ENCODE data around the gene OSBP2.

The OSBP2 gene

GRCh38 chr22:30871391-30872284 is 177.0 kb downstream of the OSBP2 start:
- H3K27me3 ChIP-seq (ENCODE audit: control insufficient read depth, insufficient read depth, low read length, poor library complexity, severe bottlenecking): no peaks in the 10 kb centered on the region
- H3K36me3 ChIP-seq (ENCODE audit: control insufficient read depth, insufficient read depth, low read length): no peaks in the 10 kb centered on the region
- no peaks in the 10 kb centered on the region for H3K9me3 ChIP-seq (ENCODE audit: control insufficient read depth, low read length)
- no peak overlapping the region for H3K4me3 ChIP-seq (ENCODE audit: insufficient read depth, low read depth, low read length)
- no peaks in the 10 kb centered on the region for H3K4me1 ChIP-seq (ENCODE audit: control insufficient read depth, insufficient read depth, low read length)
- WGBS, 2 experiments: 89 to 92% methylated on average over 13 of the region's 13 CpGs
- H3K27ac ChIP-seq (ENCODE audit: insufficient read depth, low read depth, low read length, poor library complexity, severe bottlenecking): no peak overlapping the region

DNA sequence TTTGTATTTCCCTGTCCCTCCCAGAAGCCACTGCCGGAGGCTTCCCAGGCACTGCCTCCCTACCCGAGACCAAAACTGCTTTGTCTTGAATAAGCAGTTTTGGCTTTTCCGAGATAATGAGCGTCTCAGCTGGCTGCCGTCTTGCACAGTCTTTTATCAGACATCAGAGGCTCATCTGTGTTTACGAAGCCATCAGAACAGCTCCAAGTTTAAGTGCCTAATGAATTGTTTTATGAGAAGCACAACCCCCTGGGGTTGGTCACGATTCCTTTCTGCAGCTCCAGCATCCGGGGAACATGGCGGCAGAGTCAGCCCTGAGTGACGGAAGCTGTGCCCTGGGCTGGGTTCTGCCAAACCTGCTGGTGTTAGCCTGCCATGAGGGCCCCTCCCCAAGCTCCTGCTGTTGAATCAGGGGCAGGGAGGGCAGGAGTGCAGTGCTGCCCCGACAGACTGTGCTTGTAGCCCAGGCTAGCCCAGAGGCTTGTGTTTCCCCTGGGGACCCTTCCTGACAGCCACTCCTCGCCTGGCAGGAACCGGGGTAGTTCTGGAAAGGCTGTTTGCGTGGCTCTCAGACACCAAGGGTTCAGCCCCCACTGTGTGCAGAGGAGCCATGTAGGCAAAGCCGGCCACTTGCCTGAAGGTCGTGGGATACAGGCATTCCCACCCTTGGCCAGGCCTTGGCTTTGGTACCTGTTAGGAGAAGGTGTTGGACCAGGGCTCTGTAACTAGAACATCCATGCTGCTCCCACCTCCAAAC is 177.8 kb downstream of the OSBP2 start:
- Histone ChIP-seq H3K27me3 (ENCODE audit: control insufficient read depth, insufficient read depth, low read length, poor library complexity, severe bottlenecking) (no peaks in the 10 kb centered on the region), H3K27ac (ENCODE audit: insufficient read depth, low read depth, low read length, poor library complexity, severe bottlenecking) (no peak overlapping the region), H3K4me3 (ENCODE audit: insufficient read depth, low read depth, low read length) (no peak overlapping the region), H3K36me3 (ENCODE audit: control insufficient read depth, insufficient read depth, low read length) (no peaks in the 10 kb centered on the region), H3K9me3 (ENCODE audit: control insufficient read depth, low read length) (no peaks in the 10 kb centered on the region), H3K4me1 (ENCODE audit: control insufficient read depth, insufficient read depth, low read length) (no peaks in the 10 kb centered on the region)
- WGBS, 2 experiments: 92 to 94% methylated on average over 16 of the region's 16 CpGs

GRCh38 chr22:30873086-30873650 is 178.5 kb downstream of the OSBP2 start:
- Histone ChIP-seq H3K4me3 (ENCODE audit: insufficient read depth, low read depth, low read length) (no peak overlapping the region), H3K27me3 (ENCODE audit: control insufficient read depth, insufficient read depth, low read length, poor library complexity, severe bottlenecking) (no peaks in the 10 kb centered on the region), H3K27ac (ENCODE audit: insufficient read depth, low read depth, low read length, poor library complexity, severe bottlenecking) (no peak overlapping the region), H3K36me3 (ENCODE audit: control insufficient read depth, insufficient read depth, low read length) (no peaks in the 10 kb centered on the region), H3K4me1 (ENCODE audit: control insufficient read depth, insufficient read depth, low read length) (no peaks in the 10 kb centered on the region), H3K9me3 (ENCODE audit: control insufficient read depth, low read length) (no peaks in the 10 kb centered on the region)
- WGBS, 2 experiments: 93 to 95% methylated on average over 9 of the region's 9 CpGs

DNA sequence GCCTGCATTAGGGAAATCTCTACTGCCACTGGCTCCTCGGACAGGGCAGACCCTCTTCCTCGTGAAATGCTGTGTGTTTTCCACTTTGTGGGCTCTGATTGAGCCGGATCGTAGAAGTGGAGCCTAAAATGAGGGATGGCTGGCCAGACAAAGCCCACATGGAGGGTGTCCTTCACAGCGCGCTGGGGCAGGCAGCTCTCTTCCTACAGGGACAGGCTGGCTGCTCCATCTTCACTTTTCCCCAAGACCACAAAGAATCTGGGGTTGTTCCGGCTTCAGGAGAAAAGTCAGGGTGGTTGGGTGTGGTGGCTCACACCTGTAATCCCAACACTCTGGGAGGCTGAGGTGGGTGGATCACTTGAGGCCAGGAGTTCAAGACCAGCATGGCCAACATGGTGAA is 179.0 kb downstream of the OSBP2 start:
- 96 to 97% methylated on average over 7 of the region's 7 CpGs for WGBS, 2 experiments
- no peaks in the 10 kb centered on the region for H3K27me3 ChIP-seq (ENCODE audit: control insufficient read depth, insufficient read depth, low read length, poor library complexity, severe bottlenecking)
- no peak overlapping the region for H3K4me3 ChIP-seq (ENCODE audit: insufficient read depth, low read depth, low read length)
- H3K4me1 ChIP-seq (ENCODE audit: control insufficient read depth, insufficient read depth, low read length): no peaks in the 10 kb centered on the region
- no peak overlapping the region for H3K27ac ChIP-seq (ENCODE audit: insufficient read depth, low read depth, low read length, poor library complexity, severe bottlenecking)
- H3K9me3 ChIP-seq (ENCODE audit: control insufficient read depth, low read length): no peaks in the 10 kb centered on the region
- H3K36me3 ChIP-seq (ENCODE audit: control insufficient read depth, insufficient read depth, low read length): no peaks in the 10 kb centered on the region

DNA sequence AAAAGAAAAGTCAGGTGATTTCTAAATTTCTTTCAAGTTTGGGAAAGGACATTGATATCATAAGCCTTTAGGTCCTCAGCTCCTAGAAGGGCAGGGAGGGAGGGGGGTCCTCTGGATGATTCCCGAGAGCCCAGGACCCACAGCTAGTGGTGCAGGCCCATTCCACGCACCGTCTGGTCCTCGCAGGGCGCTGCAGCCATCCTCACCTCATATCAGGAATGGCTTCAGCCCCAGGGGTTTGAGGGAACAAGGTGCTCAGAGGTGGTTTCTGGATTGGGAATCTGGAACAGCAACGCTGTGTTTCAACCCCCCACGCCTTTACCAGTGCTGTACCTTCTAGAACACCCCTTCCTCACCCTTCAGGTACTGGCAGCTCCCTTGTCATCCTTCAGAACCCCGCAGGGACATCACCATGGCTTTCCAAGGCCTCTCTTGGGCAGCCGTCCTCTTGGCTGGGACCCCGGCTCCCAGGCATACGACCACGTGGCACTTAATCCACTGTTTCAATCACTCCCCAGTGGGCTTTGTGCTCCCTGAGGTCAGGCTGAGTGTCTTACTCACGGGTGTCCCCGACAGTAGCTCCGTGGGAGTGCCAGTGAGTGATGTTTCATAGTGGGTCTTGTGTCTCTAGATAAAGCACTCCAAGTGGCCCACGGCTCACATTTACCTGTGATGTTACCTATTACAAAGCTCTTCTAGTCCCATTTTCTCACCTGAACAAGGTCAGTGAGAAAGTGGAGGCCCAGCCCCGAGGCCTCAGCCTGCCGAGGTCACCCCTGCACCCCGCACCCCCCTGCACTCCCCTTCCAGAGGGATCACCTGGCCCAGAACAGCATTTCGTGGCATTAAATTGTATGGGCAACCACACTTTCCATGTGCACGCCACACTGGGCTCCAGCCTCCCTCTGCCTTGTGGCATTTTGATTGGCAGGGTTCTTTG is 180.0 kb downstream of the OSBP2 start:
- no peaks in the 10 kb centered on the region for H3K36me3 ChIP-seq (ENCODE audit: control insufficient read depth, insufficient read depth, low read length)
- no peaks in the 10 kb centered on the region for H3K9me3 ChIP-seq (ENCODE audit: control insufficient read depth, low read length)
- H3K27ac ChIP-seq (ENCODE audit: insufficient read depth, low read depth, low read length, poor library complexity, severe bottlenecking): no peak overlapping the region
- H3K27me3 ChIP-seq (ENCODE audit: control insufficient read depth, insufficient read depth, low read length, poor library complexity, severe bottlenecking): no peaks in the 10 kb centered on the region
- 94% methylated on average over 21 of the region's 21 CpGs for WGBS, 2 experiments
- no peak overlapping the region for H3K4me3 ChIP-seq (ENCODE audit: insufficient read depth, low read depth, low read length)
- H3K4me1 ChIP-seq (ENCODE audit: control insufficient read depth, insufficient read depth, low read length): no peaks in the 10 kb centered on the region

DNA sequence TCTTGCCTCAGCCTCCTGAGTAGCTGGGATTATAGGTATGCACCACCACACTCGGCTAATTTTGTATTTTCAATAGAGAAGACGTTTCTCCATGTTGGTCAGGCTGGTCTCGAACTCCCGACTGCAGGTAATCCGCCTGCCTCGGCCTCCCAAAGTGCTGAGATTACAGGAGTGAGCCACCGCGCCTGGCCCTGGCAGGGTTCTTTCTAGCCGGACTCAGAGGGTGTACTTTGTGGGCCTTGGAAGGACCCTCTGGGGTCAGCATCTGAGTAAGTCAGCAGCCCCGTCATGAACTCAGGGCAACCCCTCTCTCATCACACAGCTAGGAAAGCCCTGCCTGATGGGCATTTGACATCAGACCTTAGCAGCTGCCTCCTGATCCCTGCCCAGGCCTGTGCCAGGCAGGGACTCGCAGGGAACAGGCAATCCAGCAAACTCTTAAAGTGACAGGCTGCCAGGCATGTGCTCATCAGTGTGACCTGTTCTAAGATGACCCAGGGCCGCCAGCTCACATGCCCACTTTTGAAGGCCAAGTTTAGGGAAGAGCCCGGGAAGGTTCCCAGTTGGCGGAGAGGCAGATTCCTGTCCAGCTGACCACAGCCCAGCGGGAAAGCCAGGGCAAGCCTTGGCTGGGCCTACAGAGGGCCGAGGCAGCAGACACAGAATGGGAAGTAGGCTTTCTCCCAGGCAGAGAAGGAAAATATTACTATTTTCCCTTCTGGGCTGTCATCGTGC is 181.0 kb downstream of the OSBP2 start:
- Histone ChIP-seq H3K27ac (ENCODE audit: insufficient read depth, low read depth, low read length, poor library complexity, severe bottlenecking) (no peak overlapping the region), H3K27me3 (ENCODE audit: control insufficient read depth, insufficient read depth, low read length, poor library complexity, severe bottlenecking) (no peaks in the 10 kb centered on the region), H3K36me3 (ENCODE audit: control insufficient read depth, insufficient read depth, low read length) (no peaks in the 10 kb centered on the region), H3K4me3 (ENCODE audit: insufficient read depth, low read depth, low read length) (no peak overlapping the region), H3K4me1 (ENCODE audit: control insufficient read depth, insufficient read depth, low read length) (peaks cover 1% of the 10 kb centered on the region), H3K9me3 (ENCODE audit: control insufficient read depth, low read length) (no peaks in the 10 kb centered on the region)
- 92 to 93% methylated on average over 17 of the region's 17 CpGs for WGBS, 2 experiments

DNA sequence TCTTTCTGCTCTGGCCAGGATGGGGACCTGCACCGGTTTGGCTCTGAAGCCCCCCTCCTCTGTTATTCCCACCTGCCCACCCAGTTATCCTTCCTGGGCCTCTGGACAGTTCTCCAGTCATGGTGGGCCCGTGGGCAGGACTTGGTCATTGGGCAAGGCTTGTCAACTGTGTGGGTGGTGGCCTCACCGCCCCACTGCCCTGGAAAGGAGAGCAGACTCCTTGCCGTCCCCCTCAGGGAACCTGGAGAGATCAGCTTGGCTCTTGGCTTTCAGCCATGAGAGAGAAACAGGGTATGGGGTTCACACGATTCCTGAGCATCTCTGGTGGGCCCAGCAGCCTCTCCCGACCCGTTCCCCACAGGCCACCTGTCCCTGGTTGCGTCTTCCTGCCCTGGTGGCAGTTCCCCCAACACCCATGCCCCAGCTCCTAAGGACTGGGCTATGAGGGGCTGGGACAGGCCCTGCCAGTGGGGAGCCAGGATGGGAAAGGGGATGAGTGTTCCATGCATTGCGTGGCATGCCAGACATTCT is 181.6 kb downstream of the OSBP2 start:
- H3K4me3 ChIP-seq (ENCODE audit: insufficient read depth, low read depth, low read length): no peak overlapping the region
- 92 to 94% methylated on average over 9 of the region's 9 CpGs for WGBS, 2 experiments
- no peaks in the 10 kb centered on the region for H3K36me3 ChIP-seq (ENCODE audit: control insufficient read depth, insufficient read depth, low read length)
- no peaks in the 10 kb centered on the region for H3K9me3 ChIP-seq (ENCODE audit: control insufficient read depth, low read length)
- H3K27ac ChIP-seq (ENCODE audit: insufficient read depth, low read depth, low read length, poor library complexity, severe bottlenecking): no peak overlapping the region
- no peaks in the 10 kb centered on the region for H3K27me3 ChIP-seq (ENCODE audit: control insufficient read depth, insufficient read depth, low read length, poor library complexity, severe bottlenecking)
- H3K4me1 ChIP-seq (ENCODE audit: control insufficient read depth, insufficient read depth, low read length): peaks cover 8% of the 10 kb centered on the region

DNA sequence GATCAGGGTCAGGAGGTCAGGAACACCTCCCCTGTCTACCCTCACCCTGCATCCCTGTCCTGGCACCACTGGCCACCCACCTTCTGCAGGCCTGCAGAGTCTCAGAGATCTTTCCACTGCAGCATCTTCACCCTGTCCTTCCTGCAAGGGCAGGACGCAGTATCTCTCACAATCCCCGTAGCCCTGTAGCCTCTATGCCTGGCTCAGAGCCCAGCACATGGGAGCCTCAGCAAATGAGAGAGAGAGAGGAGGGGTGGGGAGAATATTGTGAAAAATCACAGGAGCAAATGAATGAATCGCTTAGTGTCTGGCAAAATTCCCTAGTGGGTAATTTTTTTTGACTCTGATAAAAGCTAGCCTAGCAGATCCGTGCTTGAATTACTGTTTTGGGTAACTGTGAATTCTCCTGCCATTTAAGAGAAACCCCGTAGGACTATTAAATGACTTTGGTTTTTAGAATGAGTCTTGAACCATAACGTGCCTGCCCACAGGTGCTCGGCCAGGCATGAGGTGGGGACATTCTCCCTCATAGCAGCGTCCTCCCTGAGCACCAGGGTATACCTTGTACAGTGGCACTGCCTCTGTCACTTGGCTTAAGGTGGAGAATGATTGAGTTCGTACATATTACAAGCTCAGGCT is 182.4 kb downstream of the OSBP2 start:
- WGBS, 2 experiments: 92 to 94% methylated on average over 9 of the region's 9 CpGs
- Histone ChIP-seq H3K4me3 (ENCODE audit: insufficient read depth, low read depth, low read length) (no peak overlapping the region), H3K4me1 (ENCODE audit: control insufficient read depth, insufficient read depth, low read length) (peaks cover 15% of the 10 kb centered on the region), H3K36me3 (ENCODE audit: control insufficient read depth, insufficient read depth, low read length) (no peaks in the 10 kb centered on the region), H3K9me3 (ENCODE audit: control insufficient read depth, low read length) (no peaks in the 10 kb centered on the region), H3K27me3 (ENCODE audit: control insufficient read depth, insufficient read depth, low read length, poor library complexity, severe bottlenecking) (no peaks in the 10 kb centered on the region), H3K27ac (ENCODE audit: insufficient read depth, low read depth, low read length, poor library complexity, severe bottlenecking) (no peak overlapping the region)

Data from ectodermal cell (in vitro differentiated cells).